Measurements from ENCODE around the gene GDPD3. TPM values are rescaled to one million over a fixed set of nuclear protein-coding genes. Genes with fewer than 3 reads are reported as not detected.

Gene GDPD3
- total and polyA plus RNA-seq, 9 of the 15 experiments (the other 6 are each of a cell fraction or from before 2014, with no cell fraction given) = 0.47 to 3.9 (median 1.1) TPM

DNA sequence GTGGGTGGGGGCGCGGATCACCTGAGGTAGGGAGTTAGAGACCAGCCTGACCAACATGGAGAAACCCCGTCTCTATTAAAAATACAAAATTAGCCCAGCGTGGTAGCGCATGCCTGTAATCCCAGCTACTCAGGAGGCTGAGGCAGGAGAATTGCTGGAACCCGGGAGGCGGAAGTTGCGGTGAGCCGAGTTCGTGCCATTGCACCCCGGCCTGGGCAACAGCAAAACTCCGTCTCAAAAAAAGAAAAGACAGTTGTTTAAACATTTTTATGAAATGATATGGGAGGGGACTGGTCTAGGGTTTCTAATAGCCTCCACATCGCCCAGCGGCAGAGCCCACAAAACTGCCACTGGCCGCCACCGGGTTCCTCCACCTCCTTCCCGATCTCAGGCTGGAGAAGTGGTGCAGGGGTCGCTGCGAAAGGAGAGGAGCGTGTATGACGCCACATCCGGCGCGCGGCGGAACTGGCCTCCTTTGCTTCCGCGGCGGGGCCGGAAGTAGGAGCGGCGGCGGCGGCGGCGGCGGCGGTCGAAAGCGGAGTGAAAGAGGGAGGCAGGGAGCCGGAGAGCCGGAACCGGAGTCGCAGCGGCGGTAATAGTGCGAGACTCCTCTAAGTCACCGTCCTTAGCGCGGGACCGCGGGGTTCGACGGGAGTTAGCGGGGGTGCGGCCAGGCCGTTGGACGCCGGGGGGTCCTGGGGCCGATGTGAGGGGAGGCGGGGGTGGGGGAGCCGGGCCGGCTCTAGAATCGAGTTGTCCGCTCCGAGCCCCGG lies 37.6 kb downstream of the GDPD3 start, which contains the start of gene PPP4C (continued):
- TF ChIP-seq TAF1 (IDR thresholded peaks at IDR 0.05; ENCODE audit: control insufficient read depth, extremely low read depth, insufficient read depth, low read length, severe bottlenecking) (peak; percentile 96), MTA1 (IDR thresholded peaks at IDR 0.05; ENCODE audit: borderline replicate concordance) (peak; percentile 71), ZC3H4 (CRISPR knock-in tag; IDR thresholded peaks at IDR 0.05; ENCODE audit: borderline replicate concordance) (0 out of 2 replicates have a peak, but pooled peaks have one; percentile 90), TAF15 (IDR thresholded peaks at IDR 0.05; ENCODE audit: low read depth, low read length) (no peak), VEZF1 (CRISPR knock-in tag; IDR thresholded peaks at IDR 0.05) (peak; percentile 54), PML (IDR thresholded peaks at IDR 0.05; ENCODE audit: low read length) (peak; percentile 87), FOXA3 (CRISPR knock-in tag; conservative IDR thresholded peaks at IDR 0.05 in 1 of 2, IDR thresholded peaks at IDR 0.05 in 1 of 2) (peak in 1 of 2 experiments; percentile 2; a peak in 1 of 4 replicates), RCOR1 (IDR thresholded peaks at IDR 0.05; ENCODE audit: borderline replicate concordance in 1 of 2, low read depth in 2 of 2, low read length in 2 of 2) (no peak), ELF2 (CRISPR knock-in tag; IDR thresholded peaks at IDR 0.05) (peak; percentile 80), ZC3H11A (IDR thresholded peaks at IDR 0.05; ENCODE audit: low read depth, low read length) (no peak), ATF1 (CRISPR knock-in tag; IDR thresholded peaks at IDR 0.05) (peak; percentile 28; the same call in 1 of the 2 replicates), ATF1 (tag; IDR thresholded peaks at IDR 0.05) (peak; percentile 91), ZNF561 (CRISPR knock-in tag; conservative IDR thresholded peaks at IDR 0.05) (0 out of 2 replicates have a peak, but pooled peaks have one; percentile 15), FOXJ2 (tag; IDR thresholded peaks at IDR 0.05) (no peak), BRD4 (IDR thresholded peaks at IDR 0.05) (peak; percentile 82; the same call in 1 of the 2 replicates), PHF8 (IDR thresholded peaks at IDR 0.05; ENCODE audit: borderline replicate concordance, low read length) (peak; percentile 77)
- TF ChIP-seq, protein P1, sequence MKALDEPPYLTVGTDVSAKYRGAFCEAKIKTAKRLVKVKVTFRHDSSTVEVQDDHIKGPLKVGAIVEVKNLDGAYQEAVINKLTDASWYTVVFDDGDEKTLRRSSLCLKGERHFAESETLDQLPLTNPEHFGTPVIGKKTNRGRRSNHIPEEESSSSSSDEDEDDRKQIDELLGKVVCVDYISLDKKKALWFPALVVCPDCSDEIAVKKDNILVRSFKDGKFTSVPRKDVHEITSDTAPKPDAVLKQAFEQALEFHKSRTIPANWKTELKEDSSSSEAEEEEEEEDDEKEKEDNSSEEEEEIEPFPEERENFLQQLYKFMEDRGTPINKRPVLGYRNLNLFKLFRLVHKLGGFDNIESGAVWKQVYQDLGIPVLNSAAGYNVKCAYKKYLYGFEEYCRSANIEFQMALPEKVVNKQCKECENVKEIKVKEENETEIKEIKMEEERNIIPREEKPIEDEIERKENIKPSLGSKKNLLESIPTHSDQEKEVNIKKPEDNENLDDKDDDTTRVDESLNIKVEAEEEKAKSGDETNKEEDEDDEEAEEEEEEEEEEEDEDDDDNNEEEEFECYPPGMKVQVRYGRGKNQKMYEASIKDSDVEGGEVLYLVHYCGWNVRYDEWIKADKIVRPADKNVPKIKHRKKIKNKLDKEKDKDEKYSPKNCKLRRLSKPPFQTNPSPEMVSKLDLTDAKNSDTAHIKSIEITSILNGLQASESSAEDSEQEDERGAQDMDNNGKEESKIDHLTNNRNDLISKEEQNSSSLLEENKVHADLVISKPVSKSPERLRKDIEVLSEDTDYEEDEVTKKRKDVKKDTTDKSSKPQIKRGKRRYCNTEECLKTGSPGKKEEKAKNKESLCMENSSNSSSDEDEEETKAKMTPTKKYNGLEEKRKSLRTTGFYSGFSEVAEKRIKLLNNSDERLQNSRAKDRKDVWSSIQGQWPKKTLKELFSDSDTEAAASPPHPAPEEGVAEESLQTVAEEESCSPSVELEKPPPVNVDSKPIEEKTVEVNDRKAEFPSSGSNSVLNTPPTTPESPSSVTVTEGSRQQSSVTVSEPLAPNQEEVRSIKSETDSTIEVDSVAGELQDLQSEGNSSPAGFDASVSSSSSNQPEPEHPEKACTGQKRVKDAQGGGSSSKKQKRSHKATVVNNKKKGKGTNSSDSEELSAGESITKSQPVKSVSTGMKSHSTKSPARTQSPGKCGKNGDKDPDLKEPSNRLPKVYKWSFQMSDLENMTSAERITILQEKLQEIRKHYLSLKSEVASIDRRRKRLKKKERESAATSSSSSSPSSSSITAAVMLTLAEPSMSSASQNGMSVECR (CRISPR knock-in tag; IDR thresholded peaks at IDR 0.05) = peak; percentile 77

All from K562 (cell line).